A673 (cell line): ENCODE data around the gene SLC38A4.

ENCODE experiments used
- CTCF ChIP-seq: fragments of 300-800, 200-600 bp; sonication (generic); conservative IDR thresholded peaks from 2 replicates; pipeline ENCODE4 v1.5.1; 2017; ENCODE audit warnings: low read depth, mild to moderate bottlenecking, antibody characterized with exemption, low read length, moderate library complexity, mixed read lengths
- EZH2 ChIP-seq: fragments of 200-600 bp; sonication (generic); IDR thresholded peaks from 2 replicates; pipeline ENCODE4 v1.6.1; 2017; ENCODE audit warnings: borderline replicate concordance, low read depth, mild to moderate bottlenecking, mixed read lengths, antibody characterized with exemption, low read length; ENCODE audit not compliant: poor library complexity, severe bottlenecking

GRCh38 chr12:46804054-46804453 is 21.7 kb downstream of the SLC38A4 start:
- TF ChIP-seq EZH2, result no peak
- no peak for TF ChIP-seq CTCF
